ENCODE results near the gene SLC44A3.
"Not testable (repeated sequence)": the region's sequence is repeated elsewhere in the genome, so short reads cannot be mapped to it uniquely, and the experiment has no call there.

The SLC44A3 gene

GRCh38 chr1:94803106-94803505, 17.1 kb upstream of the SLC44A3 start:
- ATAC-seq = no peak

- ATAC-seq = no peak
Observed at GRCh38 chr1:94803517-94804441, 16.4 kb upstream of the SLC44A3 start.

- ATAC-seq = no peak
Observed at GRCh38 chr1:94804442-94804837, 15.7 kb upstream of the SLC44A3 start.

- ATAC-seq = peak; percentile 41 to 44
Observed at GRCh38 chr1:94805912-94806311, 14.2 kb upstream of the SLC44A3 start.

- no peak for ATAC-seq
Observed at GRCh38 chr1:94806441-94806871, 13.7 kb upstream of the SLC44A3 start.

GRCh38 chr1:94807742-94808491, 12.2 kb upstream of the SLC44A3 start:
- no peak for ATAC-seq

- ATAC-seq = no peak
Observed at GRCh38 chr1:94808669-94809068, 11.5 kb upstream of the SLC44A3 start.

- ATAC-seq = no peak
Observed at GRCh38 chr1:94812985-94813384, 7.2 kb upstream of the SLC44A3 start.

- no peak for ATAC-seq
Observed at GRCh38 chr1:94816030-94816429, 4.1 kb upstream of the SLC44A3 start.

GRCh38 chr1:94817712-94818111, 2.4 kb upstream of the SLC44A3 start:
- no peak for ATAC-seq

GRCh38 chr1:94819238-94819944, 766 bp upstream of the SLC44A3 start:
- ATAC-seq = no peak

- no peak for ATAC-seq
Observed at GRCh38 chr1:94820936-94821335, 779 bp downstream of the SLC44A3 start.

- ATAC-seq = no peak
Observed at GRCh38 chr1:94821636-94822305, 1.6 kb downstream of the SLC44A3 start.

GRCh38 chr1:94823116-94823515, 3.0 kb downstream of the SLC44A3 start:
- no peak for ATAC-seq

- no peak for ATAC-seq
Observed at GRCh38 chr1:94825936-94826335, 5.8 kb downstream of the SLC44A3 start.

GRCh38 chr1:94827434-94827833, 7.3 kb downstream of the SLC44A3 start:
- no peak for ATAC-seq

GRCh38 chr1:94828251-94828650, 8.1 kb downstream of the SLC44A3 start:
- no peak for ATAC-seq

- no peak for ATAC-seq
Observed at GRCh38 chr1:94831641-94832040, 11.5 kb downstream of the SLC44A3 start.

GRCh38 chr1:94832446-94832845, 12.3 kb downstream of the SLC44A3 start:
- ATAC-seq = no peak

GRCh38 chr1:94832931-94833585, 12.9 kb downstream of the SLC44A3 start:
- ATAC-seq = no peak

- no peak for ATAC-seq
Observed at GRCh38 chr1:94836891-94837290, 16.7 kb downstream of the SLC44A3 start.

- ATAC-seq = not testable (repeated sequence)
Observed at GRCh38 chr1:94840381-94840780, 20.2 kb downstream of the SLC44A3 start.
